Amygdala (tissue), 56 donors: ENCODE results near the gene MTFMT.
A peak's percentile ranks its signal among the peaks of the same experiment; 100 is the strongest.

Experiments
- DNase-seq, 56 donors: peaks; one replicate each; lab custom pipeline; 2025; lab: John Stamatoyannopoulos, UW

Gene MTFMT

DNA sequence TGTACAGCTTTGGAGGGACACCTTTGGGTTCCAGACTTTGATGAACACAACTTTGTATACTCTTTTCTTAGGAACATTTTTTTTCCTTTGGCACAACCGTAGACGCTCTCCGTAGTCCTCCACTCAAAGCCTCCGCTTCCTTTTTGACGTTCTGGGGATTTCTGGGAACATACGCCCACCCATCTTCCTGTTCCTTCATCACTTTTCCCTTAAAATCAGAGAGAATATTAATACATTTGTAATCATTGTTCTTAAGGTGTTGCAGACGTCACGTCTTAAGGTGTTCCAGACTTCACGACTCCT lies 39.3 kb downstream of the MTFMT start:
- DNase-seq: no peak

GRCh38 chr15:64989416-64990167 lies 39.8 kb downstream of the MTFMT start, which contains the start of gene SPG21:
SPG21 (minus strand) TSS chr15:64989914; CDS start chr15:64983569, 6,345 bp downstream.
- DNase-seq: peak; percentile 21 to 94 (median 84)

GRCh38 chr15:64987136-64987535 lies 42.3 kb downstream of the MTFMT start:
- DNase-seq: no peak

DNA sequence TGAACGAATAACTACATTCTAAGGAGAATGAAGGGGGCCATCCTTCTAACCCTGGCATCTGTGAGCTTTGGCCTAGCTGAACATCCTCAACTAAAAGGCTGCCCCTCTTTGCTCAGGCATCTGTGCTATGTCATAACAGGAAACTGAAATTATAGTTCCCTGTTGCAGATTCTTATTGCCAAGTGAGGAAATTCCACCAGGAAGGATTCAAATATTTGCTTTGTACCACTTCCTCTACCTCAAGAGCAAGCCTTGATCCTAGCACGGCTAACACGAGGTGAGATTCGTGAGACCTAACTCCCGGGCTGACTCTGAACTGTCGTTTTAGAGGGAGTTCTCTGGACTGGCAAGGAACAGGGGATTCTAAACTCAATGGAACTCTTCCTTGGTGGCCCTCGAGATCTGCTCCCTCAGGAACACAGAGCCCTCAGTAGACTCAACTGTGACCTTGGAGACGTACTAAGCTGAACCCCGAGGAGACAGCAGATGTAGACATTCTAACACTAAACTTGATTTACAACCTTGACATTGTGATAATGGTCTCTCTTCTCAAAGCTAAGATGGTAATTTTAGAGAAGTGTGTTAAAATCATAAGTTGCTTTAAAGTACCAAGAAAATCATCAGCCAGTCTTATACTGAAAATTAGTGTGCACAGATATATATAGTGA lies 43.9 kb downstream of the MTFMT start:
- no peak for DNase-seq

GRCh38 chr15:64982472-64982871 lies 47.0 kb downstream of the MTFMT start:
- DNase-seq: no peak

DNA sequence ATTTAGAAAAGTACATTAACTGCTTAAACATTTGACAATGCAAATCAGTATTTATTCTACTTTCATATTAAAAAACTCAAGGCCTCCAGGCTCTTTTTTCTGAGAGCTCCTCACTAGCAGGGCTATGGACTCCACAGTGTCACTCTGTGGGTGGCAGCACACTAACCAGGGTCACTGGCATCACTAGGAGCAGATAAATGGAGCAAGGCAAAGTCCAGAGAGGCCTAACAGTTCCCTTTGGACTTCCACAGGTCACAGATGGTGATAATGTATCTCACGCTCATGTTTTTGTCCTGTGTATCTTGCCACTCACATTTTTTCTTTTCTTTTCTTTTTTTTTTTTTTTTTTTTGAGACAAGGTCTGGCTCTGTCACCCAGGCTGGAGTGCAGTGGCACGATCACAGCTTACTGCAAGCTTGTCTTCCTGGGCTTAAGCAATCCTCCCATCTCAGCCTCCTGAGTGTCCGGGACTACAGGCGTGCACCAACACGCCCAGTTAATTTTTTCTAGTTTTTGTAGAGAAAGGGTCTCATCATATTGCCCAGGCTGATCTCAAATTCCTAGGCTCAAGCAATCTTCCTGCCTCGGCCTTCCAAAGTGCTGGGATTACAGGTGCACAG lies 47.5 kb downstream of the MTFMT start:
- no peak for DNase-seq

DNA sequence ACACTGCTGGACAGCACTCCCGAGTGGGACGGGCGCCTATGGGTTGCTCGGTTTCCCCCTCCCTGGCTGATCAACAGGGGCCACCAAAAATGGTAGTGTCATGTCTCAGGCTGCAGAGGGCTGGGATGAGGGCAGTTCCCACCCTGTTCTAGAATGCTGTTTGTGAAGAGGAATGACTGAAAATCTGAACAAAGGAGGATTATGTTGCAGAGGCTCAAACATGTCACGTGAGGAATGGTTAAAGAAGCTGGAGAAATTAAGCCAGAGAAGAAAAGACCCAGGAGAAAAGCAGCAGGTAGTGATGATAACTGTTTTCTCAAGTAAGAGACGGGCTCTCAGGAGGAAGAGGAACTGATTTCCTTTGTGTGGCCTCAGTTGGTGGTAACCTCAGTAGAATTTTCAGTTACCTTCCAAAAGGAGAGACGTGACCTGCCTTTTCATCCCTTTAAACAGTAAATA lies 50.2 kb downstream of the MTFMT start:
- peak in 12 of 56 donors; percentile 5 to 62 (median 11) for DNase-seq

DNA sequence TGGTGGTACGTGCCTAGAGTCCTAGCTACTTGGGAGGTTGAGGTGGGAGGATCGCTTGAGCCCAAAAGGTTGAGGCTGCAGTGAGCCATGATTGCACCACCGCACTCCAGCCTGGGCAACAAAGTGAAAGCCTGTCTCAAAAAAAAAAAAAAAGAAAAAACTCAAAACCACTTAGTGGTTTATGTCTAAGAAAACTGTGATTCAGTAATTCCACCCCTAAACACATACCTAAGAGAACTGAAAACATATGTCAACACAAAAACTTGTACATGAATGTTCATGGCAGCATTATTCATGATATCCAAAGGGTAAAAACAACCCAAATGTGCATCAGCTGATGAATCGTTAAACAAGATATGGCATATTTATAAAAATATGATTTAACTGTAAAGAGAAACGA lies 54.0 kb downstream of the MTFMT start:
- DNase-seq: no peak

- no peak for DNase-seq
Observed at GRCh38 chr15:64970698-64971097, 58.7 kb downstream of the MTFMT start.

- DNase-seq: no peak
Observed at GRCh38 chr15:64969401-64969800, 60.0 kb downstream of the MTFMT start.

- DNase-seq: no peak
Observed at GRCh38 chr15:64961013-64961412, 68.4 kb downstream of the MTFMT start.

GRCh38 chr15:64960153-64960552 lies 69.3 kb downstream of the MTFMT start:
- DNase-seq: no peak

GRCh38 chr15:64959128-64959527 lies 70.3 kb downstream of the MTFMT start:
- DNase-seq: no peak

- no peak for DNase-seq
Observed at GRCh38 chr15:64954395-64954794, 75.0 kb downstream of the MTFMT start.

DNA sequence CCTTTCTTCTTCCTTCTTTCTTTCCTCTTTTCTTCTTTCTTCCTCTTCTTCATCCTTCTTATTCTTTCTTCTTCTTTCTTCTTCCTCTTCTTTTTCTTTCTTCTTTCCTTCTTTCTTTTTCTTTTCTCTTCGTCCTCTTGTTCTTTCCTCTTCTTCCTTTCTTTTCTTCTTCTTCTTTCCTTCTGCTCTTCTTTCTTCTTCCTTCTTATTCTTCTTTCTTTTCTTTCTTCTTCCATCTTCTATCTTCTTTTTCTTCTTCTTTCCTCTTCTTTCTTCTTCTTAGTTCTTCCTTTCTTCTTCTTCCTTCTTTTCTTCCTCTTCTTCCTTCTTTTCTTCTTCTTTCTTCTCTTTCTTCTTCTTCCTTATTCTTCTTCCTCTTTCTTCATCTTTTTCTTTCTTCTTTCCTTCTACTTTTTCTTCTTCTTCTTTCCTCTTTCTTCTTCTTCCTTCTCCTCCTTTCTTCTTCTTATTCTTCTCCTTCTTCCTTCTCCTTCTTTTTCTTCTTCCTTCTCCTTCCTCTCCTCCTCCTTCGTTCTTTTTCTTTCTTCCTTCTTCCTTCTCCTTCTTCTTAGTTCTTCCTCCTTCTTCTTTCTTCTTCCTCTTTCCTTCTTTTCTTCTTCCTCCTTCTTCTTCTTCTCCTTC lies 77.5 kb downstream of the MTFMT start:
- no peak for DNase-seq
